Smooth muscle cell (in vitro differentiated cells): ENCODE measurements around the gene RILPL1. TPM values are rescaled to one million over a fixed set of nuclear protein-coding genes. Genes with fewer than 3 reads are reported as not detected.

Experiments
- DNase-seq: peaks from one replicate; lab custom pipeline; 2025; ENCODE audit not compliant: unreplicated experiment; lab: John Stamatoyannopoulos, UW
- H2AFZ ChIP-seq: fragments of 200-600 bp; sonication (generic); 2 replicates; pipeline ENCODE4 v1.6.0; 2016; ENCODE audit warnings: antibody characterized with exemption, low read depth, mild to moderate bottlenecking
- H3F3A ChIP-seq: fragments of 200-600 bp; sonication (generic); 2 replicates; pipeline ENCODE4 v1.6.0; 2017; ENCODE audit warnings: antibody characterized with exemption, low read depth
- H3K27ac ChIP-seq: fragments of 200-600 bp; sonication (generic); 2 replicates; pipeline ENCODE4 v1.5.1; 2016; ENCODE audit warnings: low read depth, mild to moderate bottlenecking
- H3K27me3 ChIP-seq: fragments of 200-600 bp; sonication (generic); 2 replicates; pipeline ENCODE4 v1.6.1; 2016; ENCODE audit warnings: low read depth, mild to moderate bottlenecking
- H3K36me3 ChIP-seq: fragments of 200-600 bp; sonication (generic); 2 replicates; pipeline ENCODE4 v1.5.1; 2016; ENCODE audit warnings: low read depth
- H3K4me1 ChIP-seq: fragments of 200-600 bp; sonication (generic); 2 replicates; pipeline ENCODE4 v1.5.1; 2016; ENCODE audit warnings: low read depth
- H3K4me2 ChIP-seq: fragments of 200-600 bp; sonication (generic); 2 replicates; pipeline ENCODE4 v1.6.0; 2016; ENCODE audit warnings: mild to moderate bottlenecking
- H3K4me3 ChIP-seq: fragments of 200-600 bp; sonication (generic); 2 replicates; pipeline ENCODE4 v1.5.1; 2016; ENCODE audit warnings: mild to moderate bottlenecking
- H3K79me2 ChIP-seq: fragments of 200-600 bp; sonication (generic); 2 replicates; pipeline ENCODE4 v1.6.0; 2016; ENCODE audit warnings: low read depth, mild to moderate bottlenecking
- H3K9ac ChIP-seq: fragments of 200-600 bp; sonication (generic); 2 replicates; pipeline ENCODE4 v1.6.0; 2016; ENCODE audit warnings: low read depth
- H3K9me3 ChIP-seq: fragments of 200-600 bp; sonication (generic); replicated peaks from 2 replicates; pipeline ENCODE4 v1.5.1; 2016; ENCODE audit warnings: low read depth
- H4K20me1 ChIP-seq: fragments of 200-600 bp; sonication (generic); 2 replicates; pipeline ENCODE4 v1.6.0; 2016; ENCODE audit warnings: low read depth
- CTCF ChIP-seq: fragments of 200-600 bp; sonication (generic); IDR thresholded peaks from 2 replicates; pipeline ENCODE4 v1.5.1; 2017; ENCODE audit warnings: borderline replicate concordance, mild to moderate bottlenecking, antibody characterized with exemption; ENCODE audit not compliant: insufficient read depth, poor library complexity, severe bottlenecking
- WGBS: methylation state at CpG from one replicate; pipeline ENCODE4 v1.1.7; 2016; ENCODE audit warnings: low lambda C conversion rate; 5-methylcytosine and 5-hydroxymethylcytosine counted together
- polyA plus RNA-seq: library from polyadenylated mRNA; unstranded; fragments of >200 nt; fragmentation: Nextera tagmentation; extraction: Ambion mirVana; gene quantifications from 2 replicates; pipeline ENCODE4 v1.2.1, GENCODE V29; 2016
- total RNA-seq: library from RNA; depleted of rRNA; stranded (reverse); fragments of >200 nt; gene quantifications from 2 replicates; pipeline ENCODE4 v1.2.3, GENCODE V29; 2014

The RILPL1 gene
- total and polyA plus RNA-seq, 2 experiments from 2014 or later, result 17.9 to 29.8 TPM

GRCh38 chr12:123441523-123442164 is 91.9 kb downstream of the RILPL1 start:
- no peaks in the 10 kb centered on the region for H3K9me3 ChIP-seq
- no peak overlapping the region for H3K4me2 ChIP-seq
- no peak for DNase-seq
- no peak overlapping the region for H3K9ac ChIP-seq
- H3K79me2 ChIP-seq, result no peaks in the 10 kb centered on the region
- H3K4me3 ChIP-seq, result no peak overlapping the region
- WGBS, result 95% methylated on average over 13 of the region's 13 CpGs
- H3K27me3 ChIP-seq, result no peaks in the 10 kb centered on the region
- no peaks in the 10 kb centered on the region for H3K4me1 ChIP-seq
- no peaks in the 10 kb centered on the region for H4K20me1 ChIP-seq
- no peak for TF ChIP-seq CTCF
- no peaks in the 10 kb centered on the region for H3F3A ChIP-seq
- H2AFZ ChIP-seq, result no peak overlapping the region
- H3K36me3 ChIP-seq, result no peaks in the 10 kb centered on the region
- no peak overlapping the region for H3K27ac ChIP-seq

- Histone ChIP-seq H3K9me3 (no peaks in the 10 kb centered on the region), H3K4me2 (peak within 1 kb of the TSS; percentile 94), H3F3A (no peaks in the 10 kb centered on the region), H3K36me3 (no peaks in the 10 kb centered on the region), H3K27me3 (no peaks in the 10 kb centered on the region), H3K79me2 (no peaks in the 10 kb centered on the region), H3K9ac (peak within 1 kb of the TSS; percentile 50), H2AFZ (peak within 1 kb of the TSS; percentile 99), H3K4me1 (no peaks in the 10 kb centered on the region), H4K20me1 (no peaks in the 10 kb centered on the region), H3K4me3 (peak within 1 kb of the TSS; percentile 83), H3K27ac (no peak within 1 kb of the TSS)
- no peak for TF ChIP-seq CTCF
- WGBS, result 2% methylated on average over 64 of the region's 69 CpGs
- DNase-seq, result peak; percentile 47
Measured at GRCh38 chr12:123436017-123436964, 97.2 kb downstream of the RILPL1 start, which contains the start of gene RILPL2. TSS of gene RILPL2 (minus strand) at chr12:123436684. CDS start at chr12:123436420, 264 bp downstream.

GRCh38 chr12:123435636-123436016 is 97.9 kb downstream of the RILPL1 start:
- H4K20me1 ChIP-seq, result no peaks in the 10 kb centered on the region
- H3K4me1 ChIP-seq, result no peaks in the 10 kb centered on the region
- H3K27ac ChIP-seq, result no peak overlapping the region
- TF ChIP-seq CTCF, result no peak
- no peaks in the 10 kb centered on the region for H3F3A ChIP-seq
- no peaks in the 10 kb centered on the region for H3K36me3 ChIP-seq
- H3K79me2 ChIP-seq, result no peaks in the 10 kb centered on the region
- no peaks in the 10 kb centered on the region for H3K9me3 ChIP-seq
- peak overlapping the region; percentile 83 for H3K4me3 ChIP-seq
- DNase-seq, result no peak
- no peaks in the 10 kb centered on the region for H3K27me3 ChIP-seq
- peak overlapping the region; percentile 99 for H2AFZ ChIP-seq
- peak overlapping the region; percentile 94 for H3K4me2 ChIP-seq
- H3K9ac ChIP-seq, result no peak overlapping the region
- 82% methylated on average over 4 of the region's 5 CpGs for WGBS
